GM19193 (cell line): ENCODE data around the gene CATSPERD.

Source experiments
- POLR2A ChIP-seq: IDR thresholded peaks from 4 replicates; pipeline ENCODE4 v1.6.1; 2011; ENCODE audit not compliant: insufficient read depth, insufficient read length; ENCODE audit errors: extremely low read depth

Gene CATSPERD

GRCh38 chr19:5719274-5719960 lies 1.0 kb upstream of the CATSPERD start:
- no peak for TF ChIP-seq POLR2A

DNA sequence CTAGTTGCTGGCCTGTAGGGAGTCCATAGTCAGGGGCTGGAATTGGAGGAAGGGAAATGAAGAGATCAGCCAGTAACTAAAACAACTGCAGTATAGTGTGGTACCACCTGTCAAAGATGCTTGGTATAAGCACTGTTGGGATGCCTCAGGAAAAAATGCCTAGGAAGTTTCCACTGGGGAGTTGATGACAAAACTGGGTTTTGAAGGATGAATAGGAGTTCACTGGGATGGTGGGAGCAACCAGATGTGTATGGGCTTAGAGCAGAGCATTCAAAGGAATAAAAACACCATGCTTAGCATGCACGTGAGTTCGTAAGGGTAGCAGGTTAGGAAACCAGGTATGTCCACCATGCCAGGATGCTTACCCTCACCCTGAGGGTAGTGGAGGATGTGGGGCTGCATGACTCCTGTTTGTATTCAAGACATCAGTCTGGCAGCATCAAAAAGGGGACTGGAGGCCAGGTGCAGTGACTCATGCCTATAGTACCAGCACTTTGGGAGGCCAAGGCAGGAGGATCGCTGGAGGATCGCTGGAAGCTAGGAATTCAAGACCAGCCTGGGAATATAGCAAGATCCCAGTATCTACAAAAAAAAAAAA lies 7.1 kb downstream of the CATSPERD start:
- no peak for TF ChIP-seq POLR2A

DNA sequence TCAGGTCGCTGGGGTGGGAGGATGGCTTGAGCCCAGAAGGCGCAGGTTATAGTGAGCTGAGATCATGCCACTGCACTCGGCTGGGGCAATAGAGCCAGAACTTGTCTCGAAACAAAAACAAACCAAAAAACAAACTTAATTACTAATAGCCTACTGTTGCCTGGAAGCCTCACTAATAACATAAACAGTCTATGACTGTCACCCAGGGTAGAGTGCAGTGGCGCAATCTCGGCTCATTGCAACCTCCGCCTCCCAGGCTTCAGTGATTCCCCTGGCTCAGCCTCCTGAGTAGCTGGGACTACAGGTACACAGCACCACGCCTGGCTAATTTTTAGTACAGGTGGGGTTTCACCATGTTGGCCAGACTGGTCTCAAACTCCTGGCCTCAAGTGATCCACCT lies 18.0 kb downstream of the CATSPERD start:
- no peak for TF ChIP-seq POLR2A

- TF ChIP-seq POLR2A: no peak
Measured at GRCh38 chr19:5742051-5742450, 21.6 kb downstream of the CATSPERD start.

DNA sequence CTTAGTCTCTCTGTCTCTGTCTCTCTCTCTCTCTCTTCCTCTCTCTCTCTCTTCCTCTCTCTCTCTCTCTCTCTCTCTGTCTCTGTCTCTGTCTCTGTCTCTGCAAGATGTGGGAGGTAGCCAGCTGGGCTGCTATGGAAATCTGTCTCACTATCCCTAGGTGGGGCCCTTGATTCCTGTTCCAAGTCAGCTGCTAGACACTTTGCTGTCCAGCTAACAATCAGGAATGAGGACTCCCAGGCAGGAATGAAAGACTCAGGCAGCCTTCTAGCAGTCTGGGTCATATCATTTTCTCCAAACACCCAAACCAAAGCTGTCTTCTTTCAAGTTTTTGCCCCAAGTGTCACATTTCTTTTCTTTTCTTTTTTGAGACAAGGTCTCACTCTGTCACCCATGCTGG lies 23.2 kb downstream of the CATSPERD start:
- no peak for TF ChIP-seq POLR2A

DNA sequence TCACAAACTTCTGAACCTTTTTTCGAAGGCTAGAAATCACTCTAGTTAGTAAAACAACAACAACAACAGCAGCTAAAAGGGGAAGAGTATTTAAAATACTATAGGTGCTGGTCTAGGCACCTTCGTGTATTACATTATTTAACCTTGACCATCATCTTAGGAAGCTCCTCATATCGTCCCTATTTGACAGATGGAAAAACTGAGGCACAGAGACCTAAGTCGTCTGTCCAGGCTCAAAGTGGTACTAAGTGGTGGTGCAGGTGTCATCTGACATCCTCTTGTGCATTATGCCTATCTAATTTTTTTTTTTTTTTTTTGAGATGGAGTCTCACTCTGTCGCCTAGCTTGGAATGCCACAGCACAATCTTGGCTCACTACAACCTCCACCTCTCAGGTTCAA lies 29.1 kb downstream of the CATSPERD start:
- TF ChIP-seq POLR2A: no peak

GRCh38 chr19:5751709-5752108 lies 31.3 kb downstream of the CATSPERD start:
- TF ChIP-seq POLR2A: no peak

GRCh38 chr19:5753743-5754142 lies 33.3 kb downstream of the CATSPERD start:
- no peak for TF ChIP-seq POLR2A

- no peak for TF ChIP-seq POLR2A
Measured at GRCh38 chr19:5762608-5763217, 42.3 kb downstream of the CATSPERD start.

DNA sequence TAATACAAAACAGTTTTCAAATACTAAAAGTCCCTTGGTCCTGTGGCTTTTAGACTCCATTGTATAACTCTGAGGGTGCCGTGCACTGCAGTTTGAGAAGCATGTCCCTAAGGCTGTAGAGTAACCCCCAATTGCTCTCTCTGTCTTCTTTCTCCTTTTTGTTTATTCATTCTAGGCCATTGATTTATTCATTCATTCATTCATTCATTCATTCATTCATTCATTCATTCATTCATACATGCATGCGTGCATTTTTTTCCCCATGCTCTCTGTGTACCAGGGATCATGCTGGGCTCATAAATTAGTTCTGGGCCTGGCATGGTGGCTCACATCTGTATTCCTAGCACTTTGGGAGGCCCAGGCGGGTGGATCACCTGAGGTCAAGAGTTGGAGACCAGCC lies 44.8 kb downstream of the CATSPERD start:
- TF ChIP-seq POLR2A: no peak

DNA sequence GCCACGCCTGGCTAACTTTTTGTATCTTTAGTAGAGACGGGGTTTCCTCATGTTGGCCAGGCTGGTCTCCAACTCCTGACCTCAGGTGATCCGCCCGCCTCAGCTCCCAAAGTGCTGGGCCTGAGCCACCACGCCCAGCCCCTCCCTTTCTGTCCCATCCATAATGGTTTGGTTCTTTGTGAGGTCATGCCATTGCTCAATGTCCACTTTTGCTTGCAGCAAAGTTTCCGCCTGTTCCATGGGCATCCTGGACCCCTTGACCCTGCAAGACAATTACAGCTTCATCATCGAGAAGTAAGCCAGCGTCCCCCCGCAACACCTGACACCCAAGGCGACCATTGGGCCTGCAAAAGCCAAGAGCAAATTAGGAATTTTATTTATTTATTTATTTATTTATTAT lies 47.5 kb downstream of the CATSPERD start:
- no peak for TF ChIP-seq POLR2A

- no peak for TF ChIP-seq POLR2A
Measured at GRCh38 chr19:5772416-5772815, 52.0 kb downstream of the CATSPERD start.

DNA sequence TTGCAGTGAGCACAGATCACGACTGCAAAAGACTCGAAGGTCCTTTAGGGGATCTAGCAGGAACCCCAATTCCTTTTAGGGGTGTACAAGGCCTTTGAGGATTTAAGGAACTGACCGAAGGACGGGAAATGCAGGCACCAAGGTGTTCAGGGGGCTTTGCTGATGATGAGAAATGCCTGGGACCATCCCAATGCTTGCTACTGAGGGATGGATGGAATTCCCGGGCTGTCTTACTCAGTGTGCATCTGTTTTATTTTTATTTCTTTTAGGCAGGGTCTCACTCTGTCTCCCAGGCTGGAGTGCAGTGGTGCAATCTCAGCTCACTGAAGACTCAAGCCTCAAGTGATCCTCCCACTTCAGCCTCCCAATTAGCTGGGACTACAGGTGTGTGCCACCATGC lies 52.8 kb downstream of the CATSPERD start:
- TF ChIP-seq POLR2A: no peak

DNA sequence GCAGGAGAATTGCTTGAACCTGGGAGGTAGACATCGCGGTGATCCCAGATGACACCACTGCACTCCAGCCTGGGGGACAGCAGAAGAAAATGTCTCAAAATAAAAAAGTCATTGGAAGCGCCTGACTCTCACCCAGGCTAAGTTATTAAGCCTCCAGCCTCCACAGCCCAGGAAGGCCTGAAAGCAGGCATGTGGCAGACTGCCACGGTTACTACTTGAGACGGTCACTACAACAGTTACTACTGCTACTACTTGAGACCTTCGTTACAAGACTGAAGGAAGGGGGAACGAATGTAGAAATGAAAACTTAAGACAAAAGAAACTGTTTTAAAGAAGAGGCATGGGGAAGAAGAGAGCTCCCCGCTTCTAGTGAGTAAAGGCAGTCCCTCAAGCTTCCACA lies 54.5 kb downstream of the CATSPERD start:
- no peak for TF ChIP-seq POLR2A

GRCh38 chr19:5775668-5776309 lies 55.4 kb downstream of the CATSPERD start:
- TF ChIP-seq POLR2A: no peak

- TF ChIP-seq POLR2A: no peak
Measured at GRCh38 chr19:5778402-5778801, 58.0 kb downstream of the CATSPERD start.
